HepG2 (cell line): ENCODE results near the gene FAM20C. TPM values are rescaled to one million over a fixed set of nuclear protein-coding genes. Genes with fewer than 3 reads are reported as not detected.

ENCODE experiments used
- ATAC-seq: fragments of 200-7000 bp; cut with Tn5 transposase; 3 replicates; pipeline ENCODE4 v1.9.1; 2020; ENCODE audit warnings: mild to moderate bottlenecking, moderate library complexity
- BruUV-seq: library from RNA; stranded (reverse); fragments of 400-500 nt; replicated peaks from 2 replicates; lab custom pipeline; 2021; lab: Mats Ljungman, UMichigan
- CTCF ChIA-PET: fragments of 300-600 bp; formaldehyde crosslinking; extraction: SDS; loops from one replicate; lab custom pipeline; 2021; ENCODE audit warnings: low total read pairs, inconsistent platforms, low intra/inter-chr PET ratio; lab: Yijun Ruan, JAX
- POLR2A ChIA-PET: fragments of 350-600 bp; sonication (Branson Sonifier 250); formaldehyde crosslinking; loops from one replicate; lab custom pipeline; 2020; ENCODE audit warnings: antibody characterized with exemption, inconsistent platforms; lab: Yijun Ruan, JAX
- DNase-seq: peaks from one replicate; pipeline ENCODE4 v3.0.0-alpha.2; 2015; ENCODE audit warnings: low spot score
- FAIRE-seq: peaks from 3 replicates; lab custom pipeline; 2011; peaks lifted over from hg19 to GRCh38; lab: Jason Lieb, UNC
- H2AFZ ChIP-seq: one replicate; pipeline ENCODE4 v1.6.1; 2011; ENCODE audit warnings: low read length, inconsistent platforms
- H3K27ac ChIP-seq: fragments of 300-600 bp; 3 replicates; pipeline ENCODE4 v1.8.0; 2011; ENCODE audit warnings: mixed run types, mild to moderate bottlenecking, mixed read lengths, low read length, inconsistent platforms; ENCODE audit not compliant: insufficient read depth; ENCODE audit errors: extremely low read length
- H3K27me3 ChIP-seq, 2 experiments: fragments of 200-600 bp in 1 of 2; 2 replicates in 1 of 2; 3 replicates in 1 of 2; pipeline versions ENCODE4 v1.6.0 to v1.8.0; 2011; ENCODE audit warnings: low read length in 2 of 2, mild to moderate bottlenecking in 2 of 2, moderate library complexity in 2 of 2, inconsistent platforms in 1 of 2; ENCODE audit not compliant: insufficient read depth in 2 of 2, control insufficient read depth in 1 of 2
- H3K36me3 ChIP-seq, 2 experiments: fragments of 200-600 bp in 1 of 2; replicated peaks in 1 of 2; 2 replicates in 1 of 2; 3 replicates in 1 of 2; pipeline versions ENCODE4 v1.5.1 to v1.8.0; 2011; ENCODE audit warnings: low read length in 2 of 2, inconsistent platforms in 1 of 2; ENCODE audit not compliant: insufficient read depth in 2 of 2, control insufficient read depth in 1 of 2
- H3K4me1 ChIP-seq: 2 replicates; pipeline ENCODE4 v1.5.1; 2012; ENCODE audit warnings: low read length, inconsistent platforms; ENCODE audit not compliant: insufficient read depth
- H3K4me2 ChIP-seq: 2 replicates; pipeline ENCODE4 v1.6.0; 2011; ENCODE audit warnings: low read depth, low read length, inconsistent platforms
- H3K4me3 ChIP-seq, 3 experiments: fragments of 200-600 bp in 1 of 3; sonication (generic), shearing (Covaris generic) in 1 of 3; replicated peaks in 1 of 3; 2 replicates each; pipeline ENCODE4 v1.5.1; 2011 to 2016; ENCODE audit warnings: low read length in 3 of 3, inconsistent platforms in 2 of 3, low read depth in 2 of 3, mild to moderate bottlenecking in 2 of 3, control low read depth in 1 of 3, mixed read lengths in 1 of 3; ENCODE audit not compliant: insufficient read depth in 1 of 3
- H3K79me2 ChIP-seq: one replicate; pipeline ENCODE4 v1.6.1; 2011; ENCODE audit warnings: low read length, inconsistent platforms; ENCODE audit not compliant: insufficient read depth
- H3K9ac ChIP-seq: 2 replicates; pipeline ENCODE4 v1.6.0; 2011; ENCODE audit warnings: mild to moderate bottlenecking, low read depth, low read length, inconsistent platforms; ENCODE audit not compliant: insufficient read depth
- H3K9me3 ChIP-seq: 2 replicates; pipeline ENCODE4 v1.5.1; 2012; ENCODE audit warnings: mild to moderate bottlenecking, low read length
- H4K20me1 ChIP-seq: 2 replicates; pipeline ENCODE4 v1.6.0; 2011; ENCODE audit warnings: inconsistent platforms, mild to moderate bottlenecking, low read length, moderate library complexity; ENCODE audit not compliant: insufficient read depth
- IKZF5 ChIP-seq: IDR thresholded peaks from 2 replicates; pipeline ENCODE4 v1.6.1; 2018; ENCODE audit warnings: missing genetic modification reagents, mild to moderate bottlenecking, missing compliant biosample characterization
- KDM6A ChIP-seq: IDR thresholded peaks from 2 replicates; pipeline ENCODE4 v1.6.1; 2016; ENCODE audit warnings: low read depth
- RBAK ChIP-seq: sonication (generic); formaldehyde crosslinking; IDR thresholded peaks from 2 replicates; pipeline ENCODE4 v1.5.1; 2020; ENCODE audit warnings: mild to moderate bottlenecking, missing genetic modification reagents
- ZBTB7A ChIP-seq: sonication (generic); formaldehyde crosslinking; IDR thresholded peaks from 2 replicates; pipeline ENCODE4 v1.8.0; 2022; ENCODE audit warnings: mild to moderate bottlenecking, missing genetic modification reagents
- ZC3H4 ChIP-seq: sonication (generic); formaldehyde crosslinking; IDR thresholded peaks from 2 replicates; pipeline ENCODE4 v1.4.0; 2020; ENCODE audit warnings: missing genetic modification reagents, borderline replicate concordance
- ZNF280D ChIP-seq: sonication (generic); formaldehyde crosslinking; IDR thresholded peaks from 2 replicates; pipeline ENCODE4 v1.5.1; 2020; ENCODE audit warnings: mild to moderate bottlenecking, missing genetic modification reagents
- ZNF564 ChIP-seq: sonication (generic); formaldehyde crosslinking; IDR thresholded peaks from 2 replicates; pipeline ENCODE4 v1.8.1; 2023; ENCODE audit warnings: mild to moderate bottlenecking, missing genetic modification reagents
- ZNF644 ChIP-seq: IDR thresholded peaks from 2 replicates; pipeline ENCODE4 v1.6.1; 2016; ENCODE audit warnings: low read depth
- ZSCAN12 ChIP-seq: sonication (generic); formaldehyde crosslinking; IDR thresholded peaks from 2 replicates; pipeline ENCODE4 v1.9.0; 2021; ENCODE audit warnings: mild to moderate bottlenecking, missing genetic modification reagents
- WGBS: methylation state at CpG from one replicate; pipeline ENCODE4 v1.1.6; 2017; ENCODE audit warnings: low lambda C conversion rate; 5-methylcytosine and 5-hydroxymethylcytosine counted together
- in situ Hi-C: cut with HindIII; loops from 2 replicates; pipeline ENCODE4 v1.10.0; 2017; ENCODE audit warnings: low pct_unique_long_range_greater_than_20kb; ENCODE audit not compliant: extremely low pct_ligation_motif_present
- intact Hi-C: fragments of 100-400 bp; cut with micrococcal nuclease; formaldehyde crosslinking; loops from one replicate; pipeline ENCODE4 v1.10.0; 2022; ENCODE audit not compliant: unreplicated experiment
- polyA plus RNA-seq, 8 experiments: library from polyadenylated mRNA; depleted of rRNA in 3 of 8; stranded (reverse) in 7 of 8; unstranded in 1 of 8; fragments of >200 nt; fragmentation: Illumina TruSeq in 4 of 8; extraction: Trizol in 4 of 8; gene quantifications; 2 replicates each; pipeline versions ENCODE4 v1.2.1 to v1.2.3, GENCODE V29; 2011 to 2016; ENCODE audit warnings: low read depth in 4 of 8, missing spikeins in 1 of 8, mixed read lengths in 1 of 8; ENCODE audit not compliant: insufficient read depth in 1 of 8
- total RNA-seq, 5 experiments: library from RNA; depleted of rRNA; stranded (reverse); fragments of >200 nt; fragmentation: Illumina TruSeq; extraction: Trizol; gene quantifications; 2 replicates each; pipeline ENCODE4 v1.2.3, GENCODE V29; 2016; ENCODE audit warnings: low read depth in 1 of 5
- TF ChIP-seq, protein P1 (sequence below): sonication (generic); formaldehyde crosslinking; IDR thresholded peaks from 2 replicates; pipeline ENCODE4 v1.4.0; 2020; ENCODE audit warnings: missing genetic modification reagents
- TF ChIP-seq, protein P2 (sequence below): fragments of 450-650 bp; IDR thresholded peaks from 2 replicates; pipeline ENCODE4 v1.6.1; 2016

The FAM20C gene
- total and polyA plus RNA-seq, 2 of the 13 experiments (the other 11 are each of a cell fraction or from before 2014, with no cell fraction given): 11.9 to 19.9 TPM

- Histone ChIP-seq H3K4me2 (no peak overlapping the region), H3K79me2 (no peaks in the 10 kb centered on the region), H3K9me3 (no peaks in the 10 kb centered on the region), H3K27ac (no peak overlapping the region), H3K4me3 (no peak overlapping the region), H2AFZ (no peak overlapping the region), H4K20me1 (no peaks in the 10 kb centered on the region), H3K9ac (no peak overlapping the region), H3K4me1 (peaks cover 35% of the 10 kb centered on the region), H3K27me3 (peaks cover 3 to 31% of the 10 kb centered on the region in 2 experiments), H3K36me3 (no peaks in the 10 kb centered on the region)
- ATAC-seq (peak; percentile 34), DNase-seq (no peak), FAIRE-seq (no peak)
- ChIA-PET CTCF (no interaction called here), POLR2A (no interaction called here)
- BruUV-seq: no TSS peak
- 9% methylated on average over 16 of the region's 16 CpGs for WGBS
- intact Hi-C loops (no loop called here), in situ Hi-C loops (no loop called here)
- TF ChIP-seq RBAK (CRISPR knock-in tag) (no peak), IKZF5 (CRISPR knock-in tag) (no peak), ZBTB7A (CRISPR knock-in tag) (no peak), ZSCAN12 (no peak), ZNF644 (no peak), ZC3H4 (no peak), ZNF564 (CRISPR knock-in tag) (no peak), KDM6A (CRISPR knock-in tag) (no peak), ZNF280D (CRISPR knock-in tag) (no peak)
- TF ChIP-seq, protein P1, sequence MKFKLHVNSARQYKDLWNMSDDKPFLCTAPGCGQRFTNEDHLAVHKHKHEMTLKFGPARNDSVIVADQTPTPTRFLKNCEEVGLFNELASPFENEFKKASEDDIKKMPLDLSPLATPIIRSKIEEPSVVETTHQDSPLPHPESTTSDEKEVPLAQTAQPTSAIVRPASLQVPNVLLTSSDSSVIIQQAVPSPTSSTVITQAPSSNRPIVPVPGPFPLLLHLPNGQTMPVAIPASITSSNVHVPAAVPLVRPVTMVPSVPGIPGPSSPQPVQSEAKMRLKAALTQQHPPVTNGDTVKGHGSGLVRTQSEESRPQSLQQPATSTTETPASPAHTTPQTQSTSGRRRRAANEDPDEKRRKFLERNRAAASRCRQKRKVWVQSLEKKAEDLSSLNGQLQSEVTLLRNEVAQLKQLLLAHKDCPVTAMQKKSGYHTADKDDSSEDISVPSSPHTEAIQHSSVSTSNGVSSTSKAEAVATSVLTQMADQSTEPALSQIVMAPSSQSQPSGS (CRISPR knock-in tag): no peak
- TF ChIP-seq, protein P2, sequence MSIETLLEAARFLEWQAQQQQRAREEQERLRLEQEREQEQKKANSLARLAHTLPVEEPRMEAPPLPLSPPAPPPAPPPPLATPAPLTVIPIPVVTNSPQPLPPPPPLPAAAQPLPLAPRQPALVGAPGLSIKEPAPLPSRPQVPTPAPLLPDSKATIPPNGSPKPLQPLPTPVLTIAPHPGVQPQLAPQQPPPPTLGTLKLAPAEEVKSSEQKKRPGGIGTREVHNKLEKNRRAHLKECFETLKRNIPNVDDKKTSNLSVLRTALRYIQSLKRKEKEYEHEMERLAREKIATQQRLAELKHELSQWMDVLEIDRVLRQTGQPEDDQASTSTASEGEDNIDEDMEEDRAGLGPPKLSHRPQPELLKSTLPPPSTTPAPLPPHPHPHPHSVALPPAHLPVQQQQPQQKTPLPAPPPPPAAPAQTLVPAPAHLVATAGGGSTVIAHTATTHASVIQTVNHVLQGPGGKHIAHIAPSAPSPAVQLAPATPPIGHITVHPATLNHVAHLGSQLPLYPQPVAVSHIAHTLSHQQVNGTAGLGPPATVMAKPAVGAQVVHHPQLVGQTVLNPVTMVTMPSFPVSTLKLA: no peak
Observed at GRCh38 chr7:285731-286130, 93.4 kb downstream of the FAM20C start.
